ENCODE data around the gene TANGO2.

Gene TANGO2

DNA sequence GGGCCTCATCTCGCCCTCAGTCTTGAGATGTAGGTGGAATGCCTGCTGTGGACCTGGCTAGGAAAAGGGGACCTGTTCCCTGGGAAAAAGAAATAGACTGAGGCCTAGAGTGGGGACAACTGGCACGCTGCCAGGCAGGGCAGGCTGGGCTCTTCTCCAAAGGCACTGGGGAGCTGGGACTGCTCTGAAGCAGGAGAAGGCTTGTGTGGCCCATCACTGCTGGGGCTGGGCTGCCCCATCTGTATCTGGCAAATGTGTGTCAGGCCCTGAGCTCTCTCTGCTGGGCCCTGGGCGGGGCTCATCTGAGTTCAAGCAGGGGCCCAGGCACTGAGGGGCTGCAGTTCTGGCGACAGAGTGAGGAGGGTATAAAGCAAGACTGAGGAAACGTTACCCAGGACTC is 37.2 kb upstream of the TANGO2 start:
- TF ChIP-seq, protein P1, sequence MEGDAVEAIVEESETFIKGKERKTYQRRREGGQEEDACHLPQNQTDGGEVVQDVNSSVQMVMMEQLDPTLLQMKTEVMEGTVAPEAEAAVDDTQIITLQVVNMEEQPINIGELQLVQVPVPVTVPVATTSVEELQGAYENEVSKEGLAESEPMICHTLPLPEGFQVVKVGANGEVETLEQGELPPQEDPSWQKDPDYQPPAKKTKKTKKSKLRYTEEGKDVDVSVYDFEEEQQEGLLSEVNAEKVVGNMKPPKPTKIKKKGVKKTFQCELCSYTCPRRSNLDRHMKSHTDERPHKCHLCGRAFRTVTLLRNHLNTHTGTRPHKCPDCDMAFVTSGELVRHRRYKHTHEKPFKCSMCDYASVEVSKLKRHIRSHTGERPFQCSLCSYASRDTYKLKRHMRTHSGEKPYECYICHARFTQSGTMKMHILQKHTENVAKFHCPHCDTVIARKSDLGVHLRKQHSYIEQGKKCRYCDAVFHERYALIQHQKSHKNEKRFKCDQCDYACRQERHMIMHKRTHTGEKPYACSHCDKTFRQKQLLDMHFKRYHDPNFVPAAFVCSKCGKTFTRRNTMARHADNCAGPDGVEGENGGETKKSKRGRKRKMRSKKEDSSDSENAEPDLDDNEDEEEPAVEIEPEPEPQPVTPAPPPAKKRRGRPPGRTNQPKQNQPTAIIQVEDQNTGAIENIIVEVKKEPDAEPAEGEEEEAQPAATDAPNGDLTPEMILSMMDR (IDR thresholded peaks at IDR 0.05; ENCODE audit: borderline replicate concordance, control extremely low read depth, extremely low read depth, insufficient read depth, missing control alignments): no peak
- no peak for DNase-seq (ENCODE audit: low spot score)
- in situ Hi-C loops (cut with MboI; ENCODE audit: low sequenced_read_pairs, unreplicated experiment): no loop called here

DNA sequence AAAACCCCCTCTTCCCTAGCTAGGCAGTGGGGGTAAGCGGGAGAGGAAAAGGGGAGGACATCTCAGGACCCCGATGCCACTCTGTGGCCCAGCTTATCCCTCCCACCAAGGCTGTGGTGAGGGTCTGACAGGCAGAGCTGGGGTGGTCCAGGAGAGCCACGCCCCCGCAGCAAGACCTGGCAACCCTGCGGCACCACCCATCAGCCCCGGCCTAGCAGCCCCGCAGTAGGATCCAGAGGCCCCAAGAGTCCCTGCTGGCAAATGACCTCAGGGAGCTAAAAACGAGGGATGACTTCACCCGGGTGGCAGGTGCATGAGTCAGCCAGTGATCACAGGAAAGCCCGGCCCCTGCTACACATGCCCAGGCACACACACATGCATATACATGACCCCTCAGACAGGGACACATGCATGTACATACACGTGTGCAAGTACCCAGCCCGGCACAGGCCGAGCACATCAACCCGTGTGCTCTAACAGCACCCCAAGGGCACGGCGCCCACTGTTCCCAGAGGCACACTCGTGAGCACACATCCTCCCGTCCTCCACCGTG is 36.6 kb upstream of the TANGO2 start:
- no peak for DNase-seq (ENCODE audit: low spot score)
- TF ChIP-seq, protein P1 (IDR thresholded peaks at IDR 0.05; ENCODE audit: borderline replicate concordance, control extremely low read depth, extremely low read depth, insufficient read depth, missing control alignments): no peak
- in situ Hi-C loops (cut with MboI; ENCODE audit: low sequenced_read_pairs, unreplicated experiment): no loop called here

DNA sequence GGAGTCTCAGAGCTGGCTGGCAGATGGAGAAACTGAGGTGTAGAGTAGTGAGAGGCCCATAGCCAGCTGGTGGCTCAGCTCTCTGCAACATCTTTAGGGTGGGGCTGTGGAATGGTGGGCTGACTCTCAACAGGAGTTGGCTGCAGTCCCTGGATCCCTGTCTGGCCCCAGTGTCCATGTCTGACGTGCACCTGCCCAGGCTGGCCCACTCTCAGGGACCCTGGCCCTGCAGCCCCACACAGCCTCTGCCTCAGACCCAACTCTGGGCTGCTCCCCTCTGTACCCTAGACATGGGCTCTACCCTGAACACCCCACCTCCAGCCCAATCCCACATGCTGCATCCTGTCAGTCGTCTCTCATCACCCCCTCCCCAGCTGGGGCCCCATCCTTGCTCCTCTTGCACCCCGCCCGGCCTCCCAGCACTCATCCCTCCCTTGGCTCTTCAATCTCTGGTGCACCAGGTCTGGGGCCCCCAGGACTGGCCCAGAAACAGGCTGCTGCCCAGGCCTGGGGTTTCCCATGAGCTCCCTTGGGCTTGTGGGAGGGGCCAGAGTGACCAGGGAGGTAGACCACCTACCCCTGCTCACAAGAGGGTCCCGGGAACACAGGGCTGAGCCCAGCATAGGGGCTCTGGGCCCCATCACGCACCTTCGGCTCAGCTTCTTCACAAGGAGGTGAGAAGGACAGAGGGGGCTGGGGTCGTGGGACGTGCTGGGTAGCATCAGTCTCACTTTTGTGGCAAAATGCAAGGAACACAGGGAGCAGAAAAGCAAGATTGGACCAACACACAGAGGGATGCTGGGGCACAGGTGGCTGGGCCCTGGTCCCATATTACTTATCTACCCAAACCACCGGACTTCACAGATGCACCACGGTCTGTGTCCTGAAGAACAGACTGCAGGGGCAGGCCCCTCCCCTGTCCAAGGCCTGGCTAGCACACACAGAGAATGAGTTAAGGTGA is 35.8 kb upstream of the TANGO2 start:
- TF ChIP-seq, protein P1 (IDR thresholded peaks at IDR 0.05; ENCODE audit: borderline replicate concordance, control extremely low read depth, extremely low read depth, insufficient read depth, missing control alignments): no peak
- no peak for DNase-seq (ENCODE audit: low spot score)
- in situ Hi-C loops (cut with MboI; ENCODE audit: low sequenced_read_pairs, unreplicated experiment): no loop called here

DNA sequence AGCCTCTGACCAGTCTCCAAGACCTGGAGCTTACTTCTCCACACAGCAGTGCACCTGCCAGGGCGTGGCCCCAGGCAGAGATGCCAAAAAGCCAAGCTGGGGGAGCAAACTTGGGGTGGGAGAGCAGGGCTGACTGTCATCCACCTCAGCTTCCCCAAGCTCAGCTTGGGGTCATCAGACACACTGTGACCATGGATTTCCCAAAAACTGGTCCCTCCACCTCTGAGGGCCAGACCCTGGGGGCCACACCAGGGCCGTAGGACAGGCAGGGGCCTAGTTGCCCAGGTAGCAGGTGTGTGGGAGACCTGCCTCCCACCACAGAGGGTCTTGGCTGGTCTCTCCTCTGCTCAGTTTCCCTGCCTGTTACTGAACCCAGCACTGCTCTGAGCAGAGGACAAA is 34.9 kb upstream of the TANGO2 start:
- in situ Hi-C loops (cut with MboI; ENCODE audit: low sequenced_read_pairs, unreplicated experiment): no loop called here
- no peak for DNase-seq (ENCODE audit: low spot score)

DNA sequence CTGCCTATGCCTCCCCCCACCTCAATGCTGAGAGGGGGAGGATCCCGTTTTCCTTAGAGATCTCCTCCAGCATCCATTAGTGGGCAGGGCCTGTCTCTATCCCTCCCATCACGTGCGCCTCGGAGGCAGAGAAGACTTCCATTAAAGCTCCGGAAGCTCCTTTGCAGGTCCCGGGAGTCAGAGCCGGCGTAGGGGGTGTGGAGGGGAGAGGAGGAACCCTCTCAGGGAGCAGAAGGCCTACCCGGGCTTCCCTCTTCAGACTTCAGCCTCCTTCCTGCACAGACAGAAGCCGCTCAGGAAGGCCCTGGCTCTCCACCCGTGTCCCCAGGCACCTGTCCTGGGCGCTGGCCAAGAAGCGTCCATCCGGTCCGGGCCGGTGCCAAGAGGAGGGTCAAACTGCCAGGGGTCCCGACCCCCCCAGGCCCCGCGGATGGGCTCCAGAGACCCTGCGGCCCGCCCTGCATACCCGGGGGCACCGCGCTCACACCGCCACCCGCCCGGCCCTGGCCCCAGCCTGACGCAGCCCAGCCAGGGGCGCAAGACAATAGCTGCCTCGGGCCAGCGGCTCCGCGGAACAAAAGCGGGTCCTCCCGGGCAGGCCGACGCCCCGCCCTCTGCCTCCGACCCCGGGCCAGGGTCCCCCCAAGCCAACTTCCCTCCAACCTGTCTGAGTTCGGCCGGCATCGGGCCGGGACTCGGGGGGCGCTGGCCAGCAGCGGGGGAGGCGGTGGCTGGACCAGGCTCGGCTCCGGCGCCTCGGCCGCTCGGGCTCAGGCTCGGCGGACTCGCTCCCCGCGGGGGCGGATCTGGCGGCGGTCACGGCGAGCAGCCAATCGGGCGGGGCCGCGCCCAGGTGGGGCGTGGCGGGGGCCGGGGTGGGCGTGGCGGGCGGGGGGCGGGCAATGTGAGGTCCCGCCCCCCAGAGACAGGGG is 34.2 kb upstream of the TANGO2 start:
- in situ Hi-C loops (cut with MboI; ENCODE audit: low sequenced_read_pairs, unreplicated experiment): no loop called here
- TF ChIP-seq, protein P1 (IDR thresholded peaks at IDR 0.05; ENCODE audit: borderline replicate concordance, control extremely low read depth, extremely low read depth, insufficient read depth, missing control alignments): no peak
- DNase-seq (ENCODE audit: low spot score): peak; percentile 98

More for the DNA sequence above, 34.9 kb upstream of the TANGO2 start:
- TF ChIP-seq, protein P1 (IDR thresholded peaks at IDR 0.05; ENCODE audit: borderline replicate concordance, control extremely low read depth, extremely low read depth, insufficient read depth, missing control alignments): no peak
